OCI-M1 (cell line): Measurements from ENCODE around the gene RALY.
"Not testable (repeated sequence)": the region's sequence is repeated elsewhere in the genome, so short reads cannot be mapped to it uniquely, and the experiment has no call there.

Experiments used
- DNase-seq: peaks from one replicate; lab custom pipeline; 2025; lab: John Stamatoyannopoulos, UW

RALY gene

DNA sequence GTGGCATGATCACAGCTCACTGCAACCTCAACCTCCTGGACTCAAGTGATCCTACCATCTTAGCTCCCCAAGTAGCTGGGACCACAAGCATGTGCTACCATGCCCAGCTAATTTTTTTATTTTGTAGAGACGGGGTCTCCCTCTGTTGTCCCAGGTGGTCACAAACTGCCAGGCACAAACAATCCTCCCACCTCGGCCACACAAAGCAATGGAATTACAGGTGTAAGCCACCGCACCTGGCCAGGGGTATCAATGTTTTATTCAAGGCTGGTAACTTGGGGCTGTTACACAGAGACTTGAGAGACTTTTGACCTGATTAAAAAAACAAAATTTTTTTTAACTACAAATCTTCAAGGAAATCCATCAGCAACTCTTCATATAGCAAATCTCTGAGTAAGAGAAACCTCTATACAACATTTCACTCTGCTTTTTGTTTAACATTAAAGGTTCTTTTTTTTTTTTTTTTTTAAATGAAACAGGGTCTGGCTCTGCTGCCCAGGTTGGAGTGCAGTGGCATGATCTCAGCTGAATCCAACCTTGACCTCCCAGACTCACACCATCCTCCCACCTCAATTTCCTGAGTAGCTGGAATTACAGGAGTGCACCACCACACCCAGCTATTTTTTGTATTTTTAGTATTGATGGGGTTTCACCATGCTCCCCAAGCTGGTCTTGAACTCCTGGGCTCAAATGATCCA lies 112.4 kb downstream of the RALY start:
- DNase-seq = no peak

DNA sequence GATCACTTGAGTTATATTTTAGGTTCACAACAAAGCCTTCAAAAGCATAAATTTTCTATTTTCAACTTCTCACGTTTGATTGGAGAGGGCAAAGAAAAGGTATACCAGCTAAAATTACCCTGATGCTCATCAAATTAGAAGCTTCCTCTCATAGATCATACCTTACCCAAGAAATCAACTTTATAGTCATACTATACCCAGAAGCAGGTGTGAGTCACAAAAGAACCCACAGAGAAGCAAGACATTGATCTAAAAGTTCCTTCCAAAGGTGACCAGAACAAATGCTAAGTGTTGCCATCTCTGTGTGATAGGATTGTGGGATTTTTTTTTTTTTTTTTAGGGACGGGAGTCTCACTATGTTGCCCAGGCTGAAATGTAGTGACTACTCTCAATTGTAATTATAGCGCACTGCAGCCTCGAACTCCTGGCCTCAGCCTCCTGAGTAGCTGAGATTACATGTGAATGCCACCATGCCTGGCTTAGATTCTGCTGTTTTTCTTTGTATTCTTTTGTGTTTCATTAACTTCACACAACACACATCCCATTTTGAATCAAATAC lies 115.0 kb downstream of the RALY start:
- DNase-seq = no peak

DNA sequence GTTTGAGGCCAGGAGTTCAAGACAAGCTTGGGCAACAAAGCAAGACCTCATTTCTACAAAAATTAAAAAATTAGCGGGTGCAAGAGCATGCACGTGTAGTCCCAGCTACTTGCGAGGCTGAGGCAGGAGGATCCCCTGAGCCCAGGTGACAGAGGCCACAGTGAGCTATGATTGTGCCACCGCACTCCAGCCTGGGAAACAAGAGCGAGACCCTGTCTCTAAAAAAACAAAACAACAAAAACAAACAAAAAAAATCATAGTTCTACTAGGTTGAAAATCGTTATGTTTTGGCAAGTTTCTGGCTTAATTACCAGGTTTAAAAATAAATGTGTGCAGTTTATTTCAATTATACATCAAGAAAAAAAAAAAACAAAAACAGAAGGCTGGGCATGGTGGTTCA lies 115.7 kb downstream of the RALY start:
- DNase-seq = no peak

- no peak for DNase-seq
Measured at GRCh38 chr20:34110025-34110744, 116.5 kb downstream of the RALY start.

- peak; percentile 67 for DNase-seq
Measured at GRCh38 chr20:34110745-34111641, 117.3 kb downstream of the RALY start.

GRCh38 chr20:34111702-34112599 lies 118.2 kb downstream of the RALY start, which contains the start of gene EIF2S2:
EIF2S2 (minus strand) TSS chr20:34112243; CDS start chr20:34112110, 133 bp downstream.
- peak; percentile 99 for DNase-seq

DNA sequence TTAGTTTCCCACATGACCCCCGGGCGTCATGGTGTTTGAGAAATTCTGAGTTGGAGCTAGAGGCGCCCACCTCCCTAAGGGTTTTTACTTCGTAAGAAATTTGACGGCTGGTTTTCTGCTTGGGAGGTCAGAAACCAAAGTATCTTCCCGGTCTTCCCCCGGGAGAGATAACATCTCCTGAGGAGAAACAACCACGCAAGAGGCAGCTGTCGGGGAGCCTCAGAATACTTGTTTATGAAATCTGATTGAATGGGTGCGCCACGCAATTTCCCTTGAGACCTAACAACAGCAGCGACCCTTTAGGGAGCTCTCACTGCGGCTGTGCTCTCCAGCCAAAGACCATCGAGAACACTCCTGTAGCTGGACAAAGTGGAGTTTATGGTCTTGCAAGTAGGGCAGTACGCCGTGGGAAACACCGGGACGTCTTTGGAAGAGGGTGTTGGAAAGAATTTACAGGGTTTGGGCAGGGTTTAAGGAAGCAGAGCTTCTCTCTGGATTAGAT lies 118.9 kb downstream of the RALY start:
- no peak for DNase-seq

GRCh38 chr20:34114809-34115208 lies 121.1 kb downstream of the RALY start:
- no peak for DNase-seq

- no peak for DNase-seq
Measured at GRCh38 chr20:34115232-34115631, 121.5 kb downstream of the RALY start.

DNA sequence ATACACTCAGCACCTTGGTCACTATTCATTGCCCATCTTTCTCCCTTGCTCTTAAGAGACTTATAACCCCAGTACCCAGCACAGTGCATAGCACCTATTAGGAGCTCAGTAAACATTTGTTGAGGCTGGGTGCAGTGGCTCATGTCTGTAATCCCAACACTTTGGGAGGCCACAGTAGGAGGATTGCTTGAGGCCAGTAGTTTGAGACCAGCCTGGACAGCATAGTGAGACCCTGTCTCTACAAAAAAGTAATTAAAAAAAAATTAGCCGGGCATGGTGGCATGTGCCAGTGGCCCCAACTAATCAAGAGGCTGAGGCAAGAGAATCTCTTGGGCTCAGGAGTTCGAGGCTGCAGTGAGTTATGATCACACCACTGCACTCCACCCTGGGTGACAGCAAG lies 126.5 kb downstream of the RALY start:
- no peak for DNase-seq

- no peak for DNase-seq
Measured at GRCh38 chr20:34122274-34122980, 128.7 kb downstream of the RALY start.

GRCh38 chr20:34123309-34123708 lies 129.6 kb downstream of the RALY start:
- no peak for DNase-seq

DNA sequence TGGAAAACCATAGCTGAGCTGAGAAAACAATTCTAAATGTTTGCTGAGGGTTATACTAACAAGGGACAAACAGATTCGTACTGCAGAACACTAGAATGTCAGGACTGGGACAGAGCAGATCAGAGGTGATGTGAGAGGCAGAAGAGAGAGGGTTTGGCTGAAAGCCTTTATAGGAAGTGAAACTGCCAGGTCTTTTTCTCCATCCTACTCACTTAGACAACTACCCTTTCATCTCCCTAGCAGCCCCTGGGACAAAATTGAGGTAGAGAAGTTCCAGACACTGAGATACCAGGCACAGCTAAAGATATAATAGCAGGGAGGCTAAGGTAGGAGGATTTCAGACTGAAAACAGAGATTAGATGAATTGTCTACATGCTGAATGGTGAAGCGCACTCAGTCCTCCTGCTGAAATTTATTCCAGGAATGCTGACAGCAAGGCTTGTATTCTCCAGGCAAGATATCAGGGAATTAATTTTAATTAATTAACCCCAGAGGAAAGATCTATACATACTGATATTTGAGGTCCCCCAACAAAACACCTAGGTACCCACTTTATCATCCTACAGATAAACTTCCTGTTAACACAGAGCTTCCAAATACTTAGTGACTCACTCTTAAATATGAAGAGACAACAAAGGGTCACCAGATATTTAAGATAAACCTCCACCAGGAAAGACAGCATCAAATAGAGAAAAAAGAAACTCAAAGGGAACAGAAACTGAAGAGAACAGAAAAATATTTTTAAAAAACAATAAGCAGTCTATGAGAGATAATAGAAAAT lies 130.9 kb downstream of the RALY start:
- DNase-seq = no peak

GRCh38 chr20:34127792-34128191 lies 134.1 kb downstream of the RALY start:
- DNase-seq = peak; percentile 74

DNA sequence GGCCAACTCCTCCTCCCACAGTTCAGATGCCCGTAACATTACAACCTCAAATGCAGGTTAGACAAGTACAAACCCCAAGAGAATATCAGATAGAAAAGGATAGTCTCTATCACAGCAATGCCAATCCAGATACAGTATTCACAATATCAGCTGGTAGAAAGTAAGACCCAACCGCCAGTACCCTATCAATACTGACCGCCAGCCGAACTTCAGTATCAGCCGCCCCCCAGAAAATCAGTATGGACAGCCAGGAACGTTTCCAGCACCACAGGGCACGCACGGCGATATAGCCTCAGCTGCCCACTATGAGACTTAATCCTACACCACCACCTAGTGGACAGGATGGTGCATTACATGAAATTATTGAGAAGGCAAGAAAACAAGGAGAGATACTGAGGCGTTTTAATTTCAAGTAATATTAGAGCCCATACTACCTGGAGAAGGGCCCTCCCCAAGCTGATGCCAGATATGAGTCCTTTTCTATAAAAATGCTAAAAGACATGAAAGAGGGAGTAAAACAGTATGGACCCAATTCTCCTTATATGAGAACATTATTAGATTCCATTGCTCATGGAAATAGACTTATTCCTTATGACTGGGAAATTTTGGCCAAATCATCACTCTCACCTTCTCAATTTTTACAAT lies 135.9 kb downstream of the RALY start:
- DNase-seq = peak; percentile 86

DNA sequence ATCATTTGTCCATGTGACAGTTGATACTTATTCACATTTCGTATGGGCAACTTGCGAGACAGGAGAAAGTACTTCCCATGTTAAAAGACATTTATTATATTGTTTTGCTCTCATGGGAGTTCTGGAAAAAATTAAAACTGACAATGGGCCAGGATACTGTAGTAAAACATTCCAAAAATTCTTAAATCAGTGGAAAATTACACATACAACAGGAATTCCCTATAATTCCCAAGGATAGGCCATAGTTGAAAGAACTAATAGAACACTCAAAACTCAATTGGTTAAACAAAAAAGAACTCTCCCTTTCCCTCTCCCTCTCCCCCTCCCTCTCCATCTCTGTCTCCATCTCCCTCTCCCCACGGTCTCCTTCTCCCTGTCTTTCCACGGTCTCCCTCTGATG lies 137.8 kb downstream of the RALY start:
- no peak for DNase-seq

DNA sequence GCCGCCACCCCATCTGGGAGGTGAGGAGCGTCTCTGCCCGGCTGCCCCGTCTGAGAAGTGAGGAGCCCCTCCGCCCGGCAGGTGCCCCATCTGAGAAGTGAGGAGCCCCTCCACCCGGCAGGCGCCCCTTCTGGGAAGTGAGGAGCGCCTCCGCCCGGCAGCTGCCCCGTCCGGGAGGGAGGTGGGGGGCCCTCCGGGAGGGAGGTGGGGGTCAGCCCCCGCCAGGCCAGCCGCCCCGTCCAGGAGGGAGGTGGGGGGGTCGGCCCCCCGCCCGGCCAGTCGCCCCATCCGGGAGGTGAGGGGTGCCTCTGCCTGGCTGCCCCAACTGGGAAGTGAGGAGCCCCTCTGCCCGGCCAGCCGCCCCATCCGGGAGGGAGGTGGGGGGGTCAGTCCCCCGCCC lies 138.8 kb downstream of the RALY start:
- not testable (repeated sequence) for DNase-seq

GRCh38 chr20:34132943-34133342 lies 139.2 kb downstream of the RALY start:
- not testable (repeated sequence) for DNase-seq

- not testable (repeated sequence) for DNase-seq
Measured at GRCh38 chr20:34133365-34133860, 139.7 kb downstream of the RALY start.
